GM23248 (cell line): ENCODE measurements around the gene PRKCA. TPM values are rescaled to one million over a fixed set of nuclear protein-coding genes. Genes with fewer than 3 reads are reported as not detected.

Experiments
- DNase-seq: peaks from one replicate; pipeline ENCODE4 v3.0.0-alpha.2; 2015
- H2AFZ ChIP-seq: fragments of 200-600 bp; sonication (generic); 2 replicates; pipeline ENCODE4 v1.6.1; 2016; ENCODE audit warnings: antibody characterized with exemption
- H3F3A ChIP-seq: fragments of 200-600 bp; sonication (generic); 2 replicates; pipeline ENCODE4 v1.6.1; 2016; ENCODE audit warnings: mild to moderate bottlenecking, antibody characterized with exemption, mixed run types; ENCODE audit not compliant: insufficient read depth
- H3K27ac ChIP-seq: fragments of 200-600 bp; sonication (generic); 2 replicates; pipeline ENCODE4 v1.5.1; 2016; ENCODE audit warnings: mild to moderate bottlenecking
- H3K27me3 ChIP-seq: fragments of 200-600 bp; sonication (generic); replicated peaks from 2 replicates; pipeline ENCODE4 v1.6.1; 2016; ENCODE audit warnings: mild to moderate bottlenecking; ENCODE audit not compliant: insufficient read depth
- H3K36me3 ChIP-seq: fragments of 200-600 bp; sonication (generic); 2 replicates; pipeline ENCODE4 v1.6.1; 2016; ENCODE audit warnings: low read depth, mild to moderate bottlenecking
- H3K4me1 ChIP-seq: fragments of 200-600 bp; sonication (generic); 2 replicates; pipeline ENCODE4 v1.6.1; 2016; ENCODE audit warnings: mild to moderate bottlenecking; ENCODE audit not compliant: insufficient read depth
- H3K4me2 ChIP-seq: fragments of 200-600 bp; sonication (generic); one replicate; pipeline ENCODE4 v1.6.1; 2016; ENCODE audit warnings: mild to moderate bottlenecking; ENCODE audit not compliant: unreplicated experiment
- H3K4me3 ChIP-seq: fragments of 200-600 bp; sonication (generic); 2 replicates; pipeline ENCODE4 v1.5.1; 2016; ENCODE audit warnings: mild to moderate bottlenecking
- H3K79me2 ChIP-seq: fragments of 200-600 bp; sonication (generic); 2 replicates; pipeline ENCODE4 v1.6.1; 2016; ENCODE audit warnings: mild to moderate bottlenecking; ENCODE audit not compliant: insufficient read depth
- H3K9ac ChIP-seq: fragments of 200-600 bp; sonication (generic); 2 replicates; pipeline ENCODE4 v1.6.1; 2016; ENCODE audit warnings: mild to moderate bottlenecking
- H3K9me2 ChIP-seq: fragments of 200-600 bp; sonication (generic); 2 replicates; pipeline ENCODE4 v1.6.1; 2016; ENCODE audit warnings: mixed run types, mild to moderate bottlenecking, moderate library complexity; ENCODE audit not compliant: insufficient read depth
- H3K9me3 ChIP-seq: fragments of 200-600 bp; sonication (generic); one replicate; pipeline ENCODE4 v1.6.1; 2017; ENCODE audit warnings: low read depth
- H4K20me1 ChIP-seq: fragments of 200-600 bp; sonication (generic); 2 replicates; pipeline ENCODE4 v1.6.0; 2016; ENCODE audit not compliant: insufficient read depth
- EZH2 ChIP-seq: fragments of 200-600 bp; sonication (generic); IDR thresholded peaks from 2 replicates; pipeline ENCODE4 v1.6.1; 2018; ENCODE audit warnings: antibody characterized with exemption, mild to moderate bottlenecking; ENCODE audit not compliant: insufficient read depth, poor library complexity, severe bottlenecking
- EZH2phosphoT487 ChIP-seq: fragments of 200-600 bp; sonication (generic); IDR thresholded peaks from 2 replicates; pipeline ENCODE4 v1.6.1; 2018; ENCODE audit warnings: antibody characterized with exemption, moderate library complexity, mild to moderate bottlenecking, low read depth; ENCODE audit not compliant: insufficient read depth
- WGBS, 2 experiments: methylation state at CpG; one replicate each; pipeline ENCODE4 v1.1.6; 2015 to 2017; ENCODE audit warnings: low lambda C conversion rate in 2 of 2, low coverage in 1 of 2; ENCODE audit errors: missing lambda C conversion rate in 2 of 2; 5-methylcytosine and 5-hydroxymethylcytosine counted together
- in situ Hi-C: fragments of 300-500 bp; cut with MboI; formaldehyde crosslinking; loops from 2 replicates; pipeline ENCODE4 v1.15.0; 2020
- polyA plus RNA-seq: library from polyadenylated mRNA; unstranded; fragments of >200 nt; fragmentation: Nextera tagmentation; extraction: Ambion mirVana; gene quantifications from 2 replicates; pipeline ENCODE4 v1.2.1, GENCODE V29; 2016
- total RNA-seq: library from RNA; depleted of rRNA; stranded (reverse); fragments of >200 nt; shearing (Covaris generic); gene quantifications from 2 replicates; pipeline ENCODE4 v1.2.3, GENCODE V29; 2014

The PRKCA gene
- total and polyA plus RNA-seq, 2 experiments from 2014 or later = 17.3 to 28.5 TPM

DNA sequence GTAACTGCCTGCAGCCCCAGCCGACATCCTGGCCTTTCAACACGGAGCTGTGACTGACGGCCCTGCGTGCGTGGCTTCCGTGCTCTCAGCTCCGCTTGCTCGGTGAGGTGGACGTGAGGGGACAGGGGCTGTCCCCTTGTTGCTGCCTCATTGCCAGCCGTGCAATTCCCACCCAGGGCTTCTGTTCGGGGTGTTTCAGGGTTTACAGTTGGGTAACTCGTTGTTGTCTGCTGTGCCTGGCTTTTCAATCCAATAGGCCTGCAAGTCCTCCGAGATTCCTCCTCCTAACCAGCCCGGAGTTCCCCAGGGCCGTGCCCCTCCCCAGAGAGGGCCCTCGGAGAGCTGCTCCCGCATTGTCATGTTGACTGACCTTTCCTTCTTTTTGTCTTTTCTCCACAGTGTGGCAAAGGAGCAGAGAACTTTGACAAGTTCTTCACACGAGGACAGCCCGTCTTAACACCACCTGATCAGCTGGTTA, 501.1 kb downstream of the PRKCA start:
- no peaks in the 10 kb centered on the region for H3K27me3 ChIP-seq
- H3K4me3 ChIP-seq = no peak overlapping the region

DNA sequence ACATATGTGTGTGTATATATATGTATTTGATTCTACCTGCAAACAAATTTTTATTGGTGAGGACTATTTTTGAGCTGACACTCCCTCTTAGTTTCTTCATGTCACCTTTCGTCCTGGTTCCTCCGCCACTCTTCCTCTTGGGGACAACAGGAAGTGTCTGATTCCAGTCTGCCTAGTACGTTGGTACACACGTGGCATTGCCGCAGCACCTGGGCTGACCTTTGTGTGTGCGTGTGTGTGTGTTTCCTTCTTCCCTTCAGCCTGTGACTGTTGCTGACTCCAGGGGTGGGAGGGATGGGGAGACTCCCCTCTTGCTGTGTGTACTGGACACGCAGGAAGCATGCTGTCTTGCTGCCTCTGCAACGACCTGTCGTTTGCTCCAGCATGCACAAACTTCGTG, 503.2 kb downstream of the PRKCA start:
- Histone ChIP-seq H3K4me3 (no peak overlapping the region), H3K36me3 (no peaks in the 10 kb centered on the region; the same call in 1 of the 2 replicates), H3K4me2 (no peak overlapping the region), H3K9me2 (no peaks in the 10 kb centered on the region), H3K9me3 (no peaks in the 10 kb centered on the region), H3K79me2 (no peaks in the 10 kb centered on the region), H3K27ac (no peak overlapping the region), H3K9ac (no peak overlapping the region), H3F3A (peaks cover 4% of the 10 kb centered on the region; the same call in 1 of the 2 replicates), H4K20me1 (no peaks in the 10 kb centered on the region; the same call in 1 of the 2 replicates), H2AFZ (no peak overlapping the region), H3K27me3 (no peaks in the 10 kb centered on the region), H3K4me1 (no peaks in the 10 kb centered on the region)
- TF ChIP-seq EZH2 = no peak
- no peak for TF ChIP-seq EZH2phosphoT487
- no peak for DNase-seq
- in situ Hi-C loops = no loop called here
- 81 to 87% methylated on average over 9 to 10 of the region's 10 CpGs for WGBS, 2 experiments

More for the DNA sequence above, 501.1 kb downstream of the PRKCA start:
- Histone ChIP-seq H3K9me3 (no peaks in the 10 kb centered on the region), H2AFZ (no peak overlapping the region), H3K27ac (no peak overlapping the region), H3K9me2 (no peaks in the 10 kb centered on the region), H3K4me1 (no peaks in the 10 kb centered on the region), H3K36me3 (no peaks in the 10 kb centered on the region; the same call in 1 of the 2 replicates), H3F3A (no peaks in the 10 kb centered on the region), H3K79me2 (no peaks in the 10 kb centered on the region), H3K9ac (no peak overlapping the region), H3K4me2 (no peak overlapping the region), H4K20me1 (no peaks in the 10 kb centered on the region)
- in situ Hi-C loops = no loop called here
- no peak for DNase-seq
- WGBS, 2 experiments = 84% methylated on average over 19 of the region's 19 CpGs
- TF ChIP-seq EZH2phosphoT487 = no peak

- no peaks in the 10 kb centered on the region; the same call in 1 of the 2 replicates for H3K36me3 ChIP-seq
- WGBS, 2 experiments = 75 to 95% methylated on average over 6 to 7 of the region's 10 CpGs
These were observed 504.8 kb downstream of the PRKCA start for GRCh38 chr17:66807182-66807581.

DNA sequence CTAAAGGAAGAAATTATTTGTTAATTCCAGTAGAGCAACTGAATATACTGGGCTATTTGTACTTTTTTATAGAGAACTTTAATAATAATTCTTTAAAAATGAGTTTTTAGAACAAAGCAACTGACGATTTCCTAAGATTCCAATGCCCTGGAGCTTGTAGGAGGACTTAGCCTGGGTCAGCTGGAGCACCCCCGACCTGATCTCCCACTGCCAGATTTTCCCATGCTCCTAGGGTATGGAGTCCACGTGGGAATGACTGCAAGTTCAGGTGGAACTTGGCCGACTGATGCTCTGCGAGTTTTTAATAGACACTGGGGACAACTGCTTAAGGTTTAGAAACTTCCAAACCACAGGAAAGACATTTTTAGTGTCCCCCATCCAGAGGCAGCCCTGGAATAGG, 507.0 kb downstream of the PRKCA start:
- H3K4me2 ChIP-seq = no peak overlapping the region
- H3K4me1 ChIP-seq = no peaks in the 10 kb centered on the region
- no peaks in the 10 kb centered on the region for H3K79me2 ChIP-seq
- peaks cover 4% of the 10 kb centered on the region; the same call in 1 of the 2 replicates for H3F3A ChIP-seq
- no peaks in the 10 kb centered on the region for H3K9me2 ChIP-seq
- in situ Hi-C loops = no loop called here
- 98% methylated on average over 5 of the region's 5 CpGs for WGBS, 2 experiments
- DNase-seq = no peak
- H2AFZ ChIP-seq = no peak overlapping the region
- H3K9me3 ChIP-seq = no peaks in the 10 kb centered on the region
- H3K27ac ChIP-seq = no peak overlapping the region
- no peaks in the 10 kb centered on the region for H3K27me3 ChIP-seq
- no peak overlapping the region for H3K4me3 ChIP-seq
- no peak for TF ChIP-seq EZH2
- no peak for TF ChIP-seq EZH2phosphoT487
- H4K20me1 ChIP-seq = no peaks in the 10 kb centered on the region; the same call in 1 of the 2 replicates
- no peak overlapping the region for H3K9ac ChIP-seq
- no peaks in the 10 kb centered on the region for H3K36me3 ChIP-seq

More at GRCh38 chr17:66807182-66807581, 504.8 kb downstream of the PRKCA start:
- H4K20me1 ChIP-seq = no peaks in the 10 kb centered on the region; the same call in 1 of the 2 replicates
- in situ Hi-C loops = no loop called here
- H3K9ac ChIP-seq = no peak overlapping the region
- no peaks in the 10 kb centered on the region for H3K9me3 ChIP-seq
- no peaks in the 10 kb centered on the region for H3K27me3 ChIP-seq
- no peak overlapping the region for H3K27ac ChIP-seq
- no peaks in the 10 kb centered on the region for H3K4me1 ChIP-seq
- H3F3A ChIP-seq = peaks cover 4% of the 10 kb centered on the region; the same call in 1 of the 2 replicates
- H3K4me3 ChIP-seq = no peak overlapping the region
- H3K9me2 ChIP-seq = no peaks in the 10 kb centered on the region
- no peaks in the 10 kb centered on the region for H3K79me2 ChIP-seq
- TF ChIP-seq EZH2phosphoT487 (no peak), EZH2 (no peak)
- H3K4me2 ChIP-seq = no peak overlapping the region
- DNase-seq = no peak
- H2AFZ ChIP-seq = no peak overlapping the region
